Natural killer cell (primary cell): Measurements from ENCODE around the gene EXOSC10. TPM values are rescaled to one million over a fixed set of nuclear protein-coding genes. Genes with fewer than 3 reads are reported as not detected.
"Not testable (repeated sequence)": the region's sequence is repeated elsewhere in the genome, so short reads cannot be mapped to it uniquely, and the experiment has no call there.

ENCODE experiments used
- ATAC-seq, 3 donors: fragments of 150-1000 bp in 2 of 3; fragments of 200-7000 bp in 1 of 3; cut with Tn5 transposase; 1 replicate in 1 of 3; 2 replicates in 2 of 3; pipeline ENCODE4 v1.10.0; 2021; ENCODE audit warnings: mild to moderate bottlenecking in 2 of 3, moderate library complexity in 2 of 3
- DNase-seq, 2 donors: peaks; one replicate each; pipeline versions ENCODE4 v3.0.0 to v3.0.0-alpha.2; 2013 to 2021; ENCODE audit warnings: mixed read lengths in 1 of 2
- H3K27ac ChIP-seq: one replicate; pipeline ENCODE4 v1.5.1; 2013; ENCODE audit warnings: mild to moderate bottlenecking, low read length
- H3K27me3 ChIP-seq: one replicate; pipeline ENCODE4 v1.6.1; 2013; ENCODE audit warnings: low read length; ENCODE audit not compliant: control insufficient read depth, insufficient read depth
- H3K36me3 ChIP-seq: one replicate; pipeline ENCODE4 v1.6.1; 2013; ENCODE audit warnings: low read length; ENCODE audit not compliant: control insufficient read depth, insufficient read depth
- H3K4me1 ChIP-seq: one replicate; pipeline ENCODE4 v1.6.1; 2013; ENCODE audit warnings: low read length; ENCODE audit not compliant: control insufficient read depth, insufficient read depth
- H3K4me3 ChIP-seq: one replicate; pipeline ENCODE4 v1.5.1; 2013; ENCODE audit warnings: low read length
- H3K9me3 ChIP-seq: one replicate; pipeline ENCODE4 v1.6.1; 2013; ENCODE audit warnings: low read length; ENCODE audit not compliant: control insufficient read depth, insufficient read depth
- H3K27ac Mint-ChIP-seq, 2 donors: one replicate each; pipeline ENCODE4 v1.8.0; 2022; ENCODE audit warnings: mild to moderate bottlenecking in 2 of 2, mixed read lengths in 2 of 2, moderate library complexity in 1 of 2
- H3K27me3 Mint-ChIP-seq, 2 donors: one replicate each; pipeline ENCODE4 v1.8.0; 2022; ENCODE audit warnings: low read depth in 2 of 2, mixed read lengths in 2 of 2
- H3K36me3 Mint-ChIP-seq: one replicate; pipeline ENCODE4 v1.8.0; 2022; ENCODE audit warnings: mixed read lengths
- H3K4me1 Mint-ChIP-seq, 2 donors: one replicate each; pipeline ENCODE4 v1.8.0; 2022; ENCODE audit warnings: mixed read lengths in 2 of 2
- H3K4me3 Mint-ChIP-seq: one replicate; pipeline ENCODE4 v1.8.0; 2022; ENCODE audit warnings: mild to moderate bottlenecking, moderate library complexity, mixed read lengths
- H3K9me3 Mint-ChIP-seq, 2 donors: one replicate each; pipeline ENCODE4 v1.8.0; 2022; ENCODE audit warnings: mixed read lengths in 2 of 2
- WGBS: methylation state at CpG from one replicate; pipeline ENCODE4 v1.1.7; 2013; ENCODE audit warnings: missing lambda C conversion rate; ENCODE audit not compliant: insufficient coverage; 5-methylcytosine and 5-hydroxymethylcytosine counted together
- intact Hi-C: fragments of 100-400 bp; cut with micrococcal nuclease; formaldehyde crosslinking; loops from one replicate; pipeline ENCODE4 v1.14.2; 2022
- total RNA-seq, 4 donors: library from RNA; stranded (reverse); fragments of 120-200 nt in 1 of 4; gene quantifications; one replicate each; pipeline versions ENCODE4 v1.2.3 to v1.2.4, GENCODE V29; 2013 to 2022
- TF ChIP-seq, protein P1 (sequence below): fragments of 200-600 bp; IDR thresholded peaks from one replicate; pipeline ENCODE4 v1.8.0; 2022; ENCODE audit warnings: antibody characterized with exemption

Gene EXOSC10
- total RNA-seq, 3 donors from 2014 or later (not counting 1 experiment from before 2014, with no cell fraction given), result 85.2 to 97.2 (median 94.9) TPM

DNA sequence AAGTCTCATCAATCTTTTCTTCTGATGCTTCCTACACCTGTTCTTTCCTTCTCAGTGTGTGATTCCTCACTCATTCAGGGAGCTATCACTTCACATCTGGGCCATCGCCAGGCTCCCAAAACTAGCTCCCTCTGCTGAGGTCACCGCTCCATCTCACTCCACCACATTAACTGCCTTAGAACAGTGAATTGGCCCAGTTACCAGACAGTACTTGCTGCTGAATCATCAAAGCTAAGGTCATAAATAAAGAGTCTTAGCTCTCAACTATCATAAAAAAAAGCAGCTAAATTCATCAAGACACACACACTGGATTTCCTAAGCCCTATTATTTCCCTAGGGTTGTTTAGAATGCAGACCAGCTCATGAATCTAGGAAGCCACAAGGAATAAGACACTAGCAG lies 21.0 kb downstream of the EXOSC10 start:
- no peak for ATAC-seq
- H3K9me3 ChIP-seq, result no peaks in the 10 kb centered on the region
- Mint-ChIP-seq H3K9me3 (no peaks in the 10 kb centered on the region), H3K4me3 (no peak overlapping the region), H3K27me3 (no peaks in the 10 kb centered on the region), H3K4me1 (no peaks in the 10 kb centered on the region), H3K36me3 (peaks cover 15% of the 10 kb centered on the region), H3K27ac (no peak overlapping the region)
- intact Hi-C loops, result no loop called here
- no peak overlapping the region for H3K27ac ChIP-seq
- TF ChIP-seq, protein P1, sequence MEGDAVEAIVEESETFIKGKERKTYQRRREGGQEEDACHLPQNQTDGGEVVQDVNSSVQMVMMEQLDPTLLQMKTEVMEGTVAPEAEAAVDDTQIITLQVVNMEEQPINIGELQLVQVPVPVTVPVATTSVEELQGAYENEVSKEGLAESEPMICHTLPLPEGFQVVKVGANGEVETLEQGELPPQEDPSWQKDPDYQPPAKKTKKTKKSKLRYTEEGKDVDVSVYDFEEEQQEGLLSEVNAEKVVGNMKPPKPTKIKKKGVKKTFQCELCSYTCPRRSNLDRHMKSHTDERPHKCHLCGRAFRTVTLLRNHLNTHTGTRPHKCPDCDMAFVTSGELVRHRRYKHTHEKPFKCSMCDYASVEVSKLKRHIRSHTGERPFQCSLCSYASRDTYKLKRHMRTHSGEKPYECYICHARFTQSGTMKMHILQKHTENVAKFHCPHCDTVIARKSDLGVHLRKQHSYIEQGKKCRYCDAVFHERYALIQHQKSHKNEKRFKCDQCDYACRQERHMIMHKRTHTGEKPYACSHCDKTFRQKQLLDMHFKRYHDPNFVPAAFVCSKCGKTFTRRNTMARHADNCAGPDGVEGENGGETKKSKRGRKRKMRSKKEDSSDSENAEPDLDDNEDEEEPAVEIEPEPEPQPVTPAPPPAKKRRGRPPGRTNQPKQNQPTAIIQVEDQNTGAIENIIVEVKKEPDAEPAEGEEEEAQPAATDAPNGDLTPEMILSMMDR, result no peak
- DNase-seq, result no peak
- H3K36me3 ChIP-seq, result peaks cover 73% of the 10 kb centered on the region
- WGBS, result 98% methylated on average over 2 of the region's 2 CpGs
- H3K4me1 ChIP-seq, result no peaks in the 10 kb centered on the region
- H3K4me3 ChIP-seq, result no peak overlapping the region
- no peaks in the 10 kb centered on the region for H3K27me3 ChIP-seq

DNA sequence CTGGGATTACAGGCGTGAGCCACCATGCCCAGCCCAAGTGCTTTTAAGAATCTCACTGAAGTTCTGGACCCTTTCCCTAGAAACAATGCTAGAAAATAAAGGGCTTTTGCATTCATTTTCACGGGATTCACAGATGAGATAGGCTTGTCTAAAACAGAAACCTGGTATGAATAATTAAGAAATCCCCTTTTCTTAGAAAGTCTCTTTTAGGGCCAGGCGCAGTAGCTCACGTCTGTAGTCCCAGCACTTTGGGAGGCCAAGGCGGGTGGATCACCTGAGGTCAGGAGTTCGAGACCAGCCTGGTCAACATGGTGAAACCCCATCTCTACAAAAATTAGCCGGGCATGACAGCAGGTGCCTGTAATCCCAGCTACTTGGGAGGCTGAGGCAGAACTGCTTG lies 26.3 kb downstream of the EXOSC10 start:
- H3K4me3 Mint-ChIP-seq, H3K27ac Mint-ChIP-seq, H3K27me3 Mint-ChIP-seq, H3K27me3 ChIP-seq, H3K4me3 ChIP-seq, intact Hi-C loops, H3K9me3 Mint-ChIP-seq, H3K27ac ChIP-seq, DNase-seq, ATAC-seq, H3K9me3 ChIP-seq, H3K4me1 ChIP-seq, H3K4me1 Mint-ChIP-seq: not testable (repeated sequence)
- H3K36me3 ChIP-seq, result peaks cover 84% of the 10 kb centered on the region
- H3K36me3 Mint-ChIP-seq, result peaks cover 24% of the 10 kb centered on the region
- WGBS, result 82% methylated on average over 6 of the region's 7 CpGs

DNA sequence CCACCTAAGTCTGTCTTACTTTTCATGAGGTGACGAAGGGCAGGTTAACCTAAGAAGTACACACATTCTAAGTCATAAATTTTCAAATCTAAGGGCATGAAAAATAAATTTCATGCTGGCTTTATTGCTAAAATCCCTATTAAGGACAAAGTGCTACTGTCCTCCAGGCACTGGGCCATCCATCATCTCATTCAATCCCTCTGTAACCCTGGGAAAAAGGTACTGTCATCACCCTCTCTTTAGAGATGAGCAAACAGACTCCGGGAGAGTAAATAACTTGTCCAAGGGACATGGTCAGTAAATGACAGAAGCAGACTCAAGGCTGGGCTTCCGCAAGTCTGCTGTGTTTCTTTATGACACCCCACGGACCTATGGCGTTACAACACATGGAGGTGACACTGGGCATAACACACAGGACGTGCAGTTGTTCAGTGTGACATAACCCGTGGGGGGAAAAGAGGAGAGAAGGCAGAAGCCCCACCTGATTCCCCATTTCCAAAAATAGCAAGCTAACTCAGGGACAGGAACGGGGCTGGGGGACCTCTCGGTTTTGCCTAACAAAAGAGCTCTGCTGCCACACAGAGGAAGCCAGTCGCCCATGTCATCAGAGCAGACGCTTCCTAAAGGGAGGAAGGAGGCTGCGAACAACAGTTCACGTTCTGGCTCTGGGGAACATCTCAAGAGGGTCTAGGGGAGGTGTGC lies 27.3 kb downstream of the EXOSC10 start:
- Histone ChIP-seq H3K36me3 (peaks cover 87% of the 10 kb centered on the region), H3K4me3 (no peak overlapping the region), H3K27me3 (no peaks in the 10 kb centered on the region), H3K9me3 (no peaks in the 10 kb centered on the region), H3K27ac (no peak overlapping the region), H3K4me1 (no peaks in the 10 kb centered on the region)
- Mint-ChIP-seq H3K27ac (no peak overlapping the region), H3K36me3 (peaks cover 23% of the 10 kb centered on the region), H3K9me3 (no peaks in the 10 kb centered on the region), H3K27me3 (no peaks in the 10 kb centered on the region), H3K4me3 (no peak overlapping the region), H3K4me1 (no peaks in the 10 kb centered on the region)
- 72% methylated on average over 13 of the region's 13 CpGs for WGBS
- TF ChIP-seq, protein P1, result no peak
- intact Hi-C loops, result no loop called here
- DNase-seq (no peak), ATAC-seq (no peak)

DNA sequence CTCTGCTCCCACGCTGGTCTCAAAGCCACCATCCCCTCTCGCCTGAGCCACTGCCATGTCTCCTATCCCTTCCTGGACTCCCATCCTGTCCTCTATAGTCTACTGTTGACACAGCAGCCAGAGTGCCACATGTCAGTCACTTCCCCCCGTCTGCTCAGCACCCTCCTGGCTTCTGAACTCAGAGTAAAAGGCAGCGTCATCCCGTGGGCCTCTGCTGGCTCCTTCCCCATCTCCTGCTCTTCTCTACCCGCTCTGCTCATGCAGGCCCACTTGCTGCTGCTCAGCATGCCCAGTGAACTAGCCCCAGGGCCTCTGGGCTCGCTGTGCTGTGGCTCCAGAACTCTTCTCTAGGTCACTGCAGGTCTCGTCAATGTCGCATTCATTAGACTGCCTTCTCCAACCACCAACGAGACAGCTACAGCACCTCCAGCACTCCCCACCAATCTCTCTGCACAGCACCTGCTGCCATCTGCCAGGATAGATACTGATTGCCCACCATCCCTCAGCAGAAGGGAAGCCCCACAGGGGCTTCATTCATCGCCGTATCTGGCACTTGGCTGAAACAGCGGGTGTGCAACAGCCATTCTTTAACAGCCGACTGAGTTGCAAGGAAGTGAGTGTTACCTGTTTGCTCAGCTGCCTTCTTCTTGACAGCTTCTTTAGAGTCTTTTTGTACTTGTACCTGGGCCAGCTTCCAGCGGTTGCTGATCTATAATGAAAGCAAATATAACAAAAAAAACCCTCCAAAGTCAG lies 28.0 kb downstream of the EXOSC10 start:
- H3K9me3 Mint-ChIP-seq, result no peaks in the 10 kb centered on the region
- intact Hi-C loops, result no loop called here
- H3K27me3 Mint-ChIP-seq, result no peaks in the 10 kb centered on the region
- no peak for ATAC-seq
- peaks cover 23% of the 10 kb centered on the region for H3K36me3 Mint-ChIP-seq
- H3K4me1 Mint-ChIP-seq, result no peaks in the 10 kb centered on the region
- TF ChIP-seq, protein P1, result no peak
- Histone ChIP-seq H3K27ac (no peak overlapping the region), H3K36me3 (peaks cover 84% of the 10 kb centered on the region), H3K4me3 (no peak overlapping the region), H3K27me3 (no peaks in the 10 kb centered on the region), H3K4me1 (no peaks in the 10 kb centered on the region), H3K9me3 (no peaks in the 10 kb centered on the region)
- 90% methylated on average over 15 of the region's 15 CpGs for WGBS
- no peak overlapping the region for H3K4me3 Mint-ChIP-seq
- DNase-seq, result no peak
- peak overlapping the region; percentile 11 to 41 for H3K27ac Mint-ChIP-seq
